LNCAP (cell line): ENCODE results near the gene OPRL1.

Experiments
- TF ChIP-seq, protein P1 (sequence below): fragments of 450-650 bp; IDR thresholded peaks from 2 replicates; pipeline ENCODE4 v1.5.1; 2017; ENCODE audit warnings: mild to moderate bottlenecking

Gene OPRL1

DNA sequence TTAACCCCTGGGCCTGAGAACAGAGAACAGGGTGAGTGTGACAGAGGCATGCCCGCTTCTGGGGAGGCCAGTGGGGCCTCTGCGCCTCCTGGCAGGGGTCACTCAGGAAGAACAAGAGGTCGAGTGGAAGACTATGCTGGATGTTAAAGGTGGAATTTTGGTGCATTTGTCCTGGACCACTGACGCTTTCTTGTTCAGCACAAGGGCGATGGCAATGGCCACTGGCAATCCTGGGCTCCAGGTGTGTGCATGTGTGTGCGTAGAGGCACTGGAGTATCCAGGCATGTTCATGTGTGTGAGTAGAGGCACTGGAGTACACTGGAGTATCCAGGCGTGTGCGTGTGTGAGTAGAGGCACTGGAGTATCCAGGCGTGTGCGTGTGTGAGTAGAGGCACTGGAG, 51.0 kb downstream of the OPRL1 start:
- TF ChIP-seq, protein P1, sequence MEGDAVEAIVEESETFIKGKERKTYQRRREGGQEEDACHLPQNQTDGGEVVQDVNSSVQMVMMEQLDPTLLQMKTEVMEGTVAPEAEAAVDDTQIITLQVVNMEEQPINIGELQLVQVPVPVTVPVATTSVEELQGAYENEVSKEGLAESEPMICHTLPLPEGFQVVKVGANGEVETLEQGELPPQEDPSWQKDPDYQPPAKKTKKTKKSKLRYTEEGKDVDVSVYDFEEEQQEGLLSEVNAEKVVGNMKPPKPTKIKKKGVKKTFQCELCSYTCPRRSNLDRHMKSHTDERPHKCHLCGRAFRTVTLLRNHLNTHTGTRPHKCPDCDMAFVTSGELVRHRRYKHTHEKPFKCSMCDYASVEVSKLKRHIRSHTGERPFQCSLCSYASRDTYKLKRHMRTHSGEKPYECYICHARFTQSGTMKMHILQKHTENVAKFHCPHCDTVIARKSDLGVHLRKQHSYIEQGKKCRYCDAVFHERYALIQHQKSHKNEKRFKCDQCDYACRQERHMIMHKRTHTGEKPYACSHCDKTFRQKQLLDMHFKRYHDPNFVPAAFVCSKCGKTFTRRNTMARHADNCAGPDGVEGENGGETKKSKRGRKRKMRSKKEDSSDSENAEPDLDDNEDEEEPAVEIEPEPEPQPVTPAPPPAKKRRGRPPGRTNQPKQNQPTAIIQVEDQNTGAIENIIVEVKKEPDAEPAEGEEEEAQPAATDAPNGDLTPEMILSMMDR, result no peak

DNA sequence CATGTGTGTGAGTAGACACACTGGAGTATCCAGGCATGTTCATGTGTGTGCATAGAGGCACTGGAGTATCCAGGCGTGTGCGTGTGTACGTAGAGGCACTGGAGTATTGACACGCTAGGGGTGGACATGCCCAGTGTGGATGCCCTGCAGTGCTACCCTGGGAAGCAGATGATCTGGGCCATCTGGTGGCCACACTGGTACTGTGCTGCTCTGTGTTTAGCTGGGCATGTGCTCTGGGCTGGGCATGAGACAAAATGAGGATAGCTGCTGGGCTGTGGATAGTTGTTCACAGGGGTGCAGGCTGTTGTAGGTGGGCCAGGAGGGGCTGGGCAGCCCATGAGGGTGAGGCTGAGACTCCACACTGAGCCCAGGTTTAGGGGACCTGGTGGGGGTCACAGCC, 51.5 kb downstream of the OPRL1 start:
- TF ChIP-seq, protein P1, result peak; percentile 49

DNA sequence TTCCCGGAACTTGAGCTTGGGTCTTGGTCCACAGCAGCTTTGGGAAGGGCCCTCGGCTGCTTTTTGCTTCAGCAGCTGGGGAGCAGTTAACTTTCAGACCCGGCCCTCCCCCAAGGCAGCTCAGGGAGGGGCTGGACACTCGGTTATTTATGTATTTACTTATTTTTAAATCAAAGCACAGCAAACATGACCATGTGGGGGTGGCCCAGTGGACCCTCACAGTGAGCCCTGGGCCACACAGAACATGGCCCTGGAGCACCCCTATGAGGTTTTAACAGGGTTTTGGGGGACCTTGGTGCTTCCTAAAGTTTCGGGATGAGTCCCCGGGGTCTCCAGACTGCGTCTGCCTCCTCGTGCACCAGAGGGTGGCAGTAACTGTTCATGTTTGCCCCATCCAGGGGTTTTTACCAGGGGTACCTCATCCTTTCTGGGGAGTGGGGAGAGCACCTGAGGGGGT, 54.1 kb downstream of the OPRL1 start:
- TF ChIP-seq, protein P1, result no peak

- TF ChIP-seq, protein P1, result no peak
Measured at GRCh38 chr20:64136004-64136710, 56.3 kb downstream of the OPRL1 start.

- TF ChIP-seq, protein P1, result no peak
Measured at GRCh38 chr20:64137598-64138031, 57.7 kb downstream of the OPRL1 start.

GRCh38 chr20:64138276-64138815, 58.5 kb downstream of the OPRL1 start:
- TF ChIP-seq, protein P1, result no peak

DNA sequence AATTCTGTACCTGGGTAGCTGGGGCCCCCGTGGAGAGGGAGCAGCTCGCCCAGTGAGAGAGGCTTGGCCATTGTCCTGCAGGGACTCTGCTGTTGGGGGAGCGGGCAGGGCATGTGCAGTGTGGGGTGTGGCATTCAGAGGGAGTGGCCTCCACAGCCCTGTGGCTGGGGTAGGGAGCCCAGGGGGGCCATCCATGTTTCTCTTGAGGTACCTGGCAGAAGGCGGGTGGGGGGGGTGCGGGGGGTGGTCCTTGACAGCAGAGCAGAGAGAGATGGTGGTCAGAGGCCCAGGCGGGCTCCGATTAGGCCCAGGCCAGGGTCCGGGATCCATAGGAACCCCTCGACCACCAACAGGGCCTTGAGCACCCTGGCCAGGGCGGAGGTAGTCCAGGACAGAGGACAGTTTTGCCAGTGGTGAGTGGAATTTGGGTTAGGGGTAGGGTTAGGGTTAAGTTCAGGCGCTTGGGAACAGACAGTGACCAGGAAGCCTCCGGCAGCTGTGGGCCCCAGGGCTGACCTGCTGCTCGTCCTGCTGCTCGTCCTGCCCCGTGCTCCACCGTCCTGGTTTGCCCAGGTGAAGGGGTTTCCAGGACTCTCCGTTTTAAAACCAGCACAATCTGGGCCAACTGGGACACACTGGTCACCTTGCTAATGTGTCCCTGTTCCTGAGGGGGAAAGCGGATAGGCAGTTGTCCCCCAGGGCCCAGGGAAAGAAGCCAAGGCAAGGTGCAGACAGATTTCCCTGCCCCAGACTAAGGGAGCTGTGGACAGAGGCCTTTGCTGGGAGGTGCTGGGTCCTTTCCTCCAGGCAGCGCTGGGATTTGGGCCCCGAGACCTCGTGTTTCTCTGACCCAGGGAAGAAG, 59.5 kb downstream of the OPRL1 start:
- TF ChIP-seq, protein P1, result no peak
